Gastroesophageal sphincter (tissue), 4 donors: Measurements from ENCODE around the gene ZNF580. TPM values are rescaled to one million over a fixed set of nuclear protein-coding genes. Genes with fewer than 3 reads are reported as not detected.

Experiments
- ATAC-seq: fragments of 150-250 bp; one replicate; pipeline ENCODE4 v1.9.1; 2016; ENCODE audit warnings: mild to moderate bottlenecking, moderate library complexity
- H3K27ac ChIP-seq, 4 donors: fragments of 200-600 bp; sonication (generic) in 3 of 4; 1 replicate in 3 of 4; 2 replicates in 1 of 4; pipeline ENCODE4 v1.5.1; 2016 to 2019
- H3K27me3 ChIP-seq: fragments of 200-600 bp; sonication (generic); one replicate; pipeline ENCODE4 v1.5.1; 2019
- H3K36me3 ChIP-seq, 2 donors: fragments of 200-600 bp; sonication (generic); one replicate each; pipeline ENCODE4 v1.5.1; 2019; ENCODE audit warnings: control low read depth in 1 of 2
- H3K4me1 ChIP-seq, 3 donors: fragments of 200-600 bp; sonication (generic); 1 replicate in 2 of 3; 2 replicates in 1 of 3; pipeline ENCODE4 v1.5.1; 2016 to 2019; ENCODE audit warnings: control low read depth in 2 of 3
- H3K4me3 ChIP-seq, 2 donors: fragments of 200-600 bp; sonication (generic); one replicate each; pipeline ENCODE4 v1.5.1; 2019; ENCODE audit warnings: mild to moderate bottlenecking in 1 of 2, moderate library complexity in 1 of 2
- H3K9me3 ChIP-seq, 3 donors: fragments of 200-600 bp; sonication (generic); one replicate each; pipeline ENCODE4 v1.5.1; 2017 to 2019; ENCODE audit warnings: control low read depth in 2 of 3
- CTCF ChIP-seq, 4 experiments: fragments of 200-600 bp in 2 of 4; fragments of 450-650 bp in 2 of 4; sonication (generic) in 1 of 4; IDR thresholded peaks; one replicate each; pipeline ENCODE4 v1.5.1; 2017 to 2019; ENCODE audit warnings: antibody characterized with exemption in 4 of 4, mild to moderate bottlenecking in 2 of 4, moderate library complexity in 2 of 4
- EP300 ChIP-seq: sonication (generic); formaldehyde crosslinking; IDR thresholded peaks from one replicate; pipeline ENCODE4 v1.6.1; 2017; ENCODE audit warnings: antibody characterized with exemption, mild to moderate bottlenecking
- POLR2A ChIP-seq, 2 donors: fragments of 450-650 bp; IDR thresholded peaks; one replicate each; pipeline ENCODE4 v1.6.1; 2017; ENCODE audit warnings: antibody characterized with exemption in 2 of 2, mild to moderate bottlenecking in 2 of 2, moderate library complexity in 1 of 2
- POLR2AphosphoS5 ChIP-seq: sonication (generic); formaldehyde crosslinking; IDR thresholded peaks from one replicate; pipeline ENCODE4 v1.6.1; 2017; ENCODE audit warnings: antibody characterized with exemption
- WGBS, 2 donors: methylation state at CpG; one replicate each; pipeline ENCODE4 v1.1.5; 2018; ENCODE audit warnings: low coverage in 1 of 2; 5-methylcytosine and 5-hydroxymethylcytosine counted together
- total RNA-seq, 4 donors: library from RNA; depleted of rRNA; stranded (reverse); fragments of >200 nt; gene quantifications; one replicate each; pipeline ENCODE4 v1.1.0, GENCODE V29; 2016

ZNF580 gene
- total RNA-seq, 4 donors from 2014 or later = 28.9 to 44.1 (median 35.2) TPM

- TF ChIP-seq POLR2A (IDR thresholded peaks at IDR 0.05) (peak in 1 of 2 donors; percentile 42), CTCF (IDR thresholded peaks at IDR 0.05) (no peak)
- H3K4me1 ChIP-seq = peaks cover 0 to 23% (median 6%) of the 10 kb centered on the region in 3 donors
- 7 to 13% methylated on average over 8 to 14 of the region's 26 CpGs for WGBS, 2 donors
- H3K36me3 ChIP-seq = peaks cover 0 to 42% of the 10 kb centered on the region in 2 donors
- peak overlapping the region; percentile 49 to 70 for H3K4me3 ChIP-seq
- no peaks in the 10 kb centered on the region for H3K9me3 ChIP-seq
- ATAC-seq = peak; percentile 77
- H3K27me3 ChIP-seq = no peaks in the 10 kb centered on the region
- peak overlapping the region; percentile 93 to 99 (median 96) for H3K27ac ChIP-seq
Measured at GRCh38 chr19:55598719-55599467, 41.9 kb upstream of the ZNF580 start.

- ATAC-seq = peak; percentile 91
- WGBS, 2 donors = 0% methylated on average over 3 to 7 of the region's 23 CpGs
- Histone ChIP-seq H3K36me3 (peaks cover 0 to 42% of the 10 kb centered on the region in 2 donors), H3K9me3 (no peaks in the 10 kb centered on the region), H3K4me3 (peak within 1 kb of the TSS; percentile 49 to 70), H3K27me3 (no peaks in the 10 kb centered on the region), H3K4me1 (peaks cover 0 to 29% (median 7%) of the 10 kb centered on the region in 3 donors), H3K27ac (peak within 1 kb of the TSS; percentile 93 to 99 (median 96))
- TF ChIP-seq EP300 (no peak), POLR2AphosphoS5 (peak; percentile 78)
Measured at GRCh38 chr19:55599468-55599841, 41.3 kb upstream of the ZNF580 start, which contains the start of gene FIZ1. FIZ1 (minus strand) TSS chr19:55599517; CDS start chr19:55597865, 1,652 bp downstream.

- ATAC-seq = peak; percentile 78
- peak within 1 kb of the TSS; percentile 49 to 70 for H3K4me3 ChIP-seq
- peaks cover 0 to 37% of the 10 kb centered on the region in 2 donors for H3K36me3 ChIP-seq
- peak within 1 kb of the TSS; percentile 93 to 99 (median 96) for H3K27ac ChIP-seq
- 0 to 1% methylated on average over 3 to 11 of the region's 97 CpGs for WGBS, 2 donors
- no peaks in the 10 kb centered on the region for H3K9me3 ChIP-seq
- no peaks in the 10 kb centered on the region for H3K27me3 ChIP-seq
- H3K4me1 ChIP-seq = peaks cover 0 to 35% (median 12%) of the 10 kb centered on the region in 3 donors
- TF ChIP-seq EP300 (no peak), POLR2A (IDR thresholded peaks at IDR 0.05) (no peak), CTCF (IDR thresholded peaks at IDR 0.05) (peak in 1 of 4 experiments; percentile 10), POLR2AphosphoS5 (peak; percentile 34)
Measured at GRCh38 chr19:55599842-55600661, 40.8 kb upstream of the ZNF580 start, which contains the start of gene ZNF524. ZNF524 (plus strand) TSS chr19:55600288; CDS start chr19:55602113, 1,825 bp downstream.

- WGBS, 2 donors = 9% methylated on average over 5 of the region's 15 CpGs; no CpG with 5 or more reads in 1 of the 2 donors
- no peak for ATAC-seq
- H3K4me1 ChIP-seq = peaks cover 0 to 36% (median 12%) of the 10 kb centered on the region in 3 donors
- peak overlapping the region; percentile 93 to 99 (median 96) for H3K27ac ChIP-seq
- no peaks in the 10 kb centered on the region for H3K9me3 ChIP-seq
- peak overlapping the region; percentile 49 to 70 for H3K4me3 ChIP-seq
- TF ChIP-seq POLR2A (IDR thresholded peaks at IDR 0.05) (no peak), CTCF (IDR thresholded peaks at IDR 0.05) (no peak), EP300 (no peak), POLR2AphosphoS5 (no peak)
- H3K36me3 ChIP-seq = peaks cover 0 to 31% of the 10 kb centered on the region in 2 donors
- H3K27me3 ChIP-seq = no peaks in the 10 kb centered on the region
Measured at GRCh38 chr19:55600662-55601028, 40.2 kb upstream of the ZNF580 start.

- TF ChIP-seq POLR2AphosphoS5 = no peak
- no peak for TF ChIP-seq CTCF (IDR thresholded peaks at IDR 0.05)
- no peak for TF ChIP-seq POLR2A (IDR thresholded peaks at IDR 0.05)
- TF ChIP-seq EP300 = no peak
Measured at GRCh38 chr19:55601084-55601483, 39.7 kb upstream of the ZNF580 start.

More at GRCh38 chr19:55601084-55601483, 39.7 kb upstream of the ZNF580 start:
- no peak for ATAC-seq
- WGBS, 2 donors = 68 to 72% methylated on average over 2 to 4 of the region's 4 CpGs
- Histone ChIP-seq H3K27me3 (no peaks in the 10 kb centered on the region), H3K36me3 (peaks cover 0 to 27% of the 10 kb centered on the region in 2 donors), H3K9me3 (no peaks in the 10 kb centered on the region), H3K4me1 (peaks cover 0 to 39% (median 12%) of the 10 kb centered on the region in 3 donors), H3K4me3 (peak overlapping the region; percentile 49 to 70), H3K27ac (peak overlapping the region; percentile 93 to 99 (median 96))
